GM23338 (cell line): Measurements from ENCODE around the gene MTMR3.

Source experiments
- CREB1 ChIP-seq: fragments of 250-450 bp; sonication (Bioruptor Pico); IDR thresholded peaks from 2 replicates; pipeline ENCODE4 v1.5.0; 2020; ENCODE audit warnings: low read depth, mild to moderate bottlenecking, moderate library complexity
- EZH2 ChIP-seq: fragments of 200-600 bp; sonication (generic); IDR thresholded peaks from one replicate; pipeline ENCODE4 v1.8.0; 2017; ENCODE audit warnings: antibody characterized with exemption, mild to moderate bottlenecking, low read depth; ENCODE audit not compliant: unreplicated experiment
- EZH2phosphoT487 ChIP-seq: fragments of 200-600 bp; sonication (generic); IDR thresholded peaks from one replicate; pipeline ENCODE4 v1.8.1; 2018; ENCODE audit warnings: antibody characterized with exemption; ENCODE audit not compliant: unreplicated experiment
- JUNB ChIP-seq: IDR thresholded peaks from one replicate; pipeline ENCODE4 v1.6.1; 2016; ENCODE audit warnings: antibody characterized with exemption; ENCODE audit not compliant: unreplicated experiment
- POLR2AphosphoS5 ChIP-seq: IDR thresholded peaks from 2 replicates; pipeline ENCODE4 v1.6.1; 2016; ENCODE audit warnings: antibody characterized with exemption, low read depth
- STAT1 ChIP-seq: IDR thresholded peaks from one replicate; pipeline ENCODE4 v1.6.1; 2016; ENCODE audit warnings: antibody characterized with exemption; ENCODE audit not compliant: unreplicated experiment
- ZNF114 ChIP-seq: fragments of 250-450 bp; sonication (Bioruptor Pico); IDR thresholded peaks from 2 replicates; pipeline ENCODE4 v1.5.0; 2020; ENCODE audit warnings: mild to moderate bottlenecking, moderate library complexity
- TF ChIP-seq, protein P1 (sequence below), 2 experiments: fragments of 200-600 bp in 1 of 2; sonication (generic) in 1 of 2; conservative IDR thresholded peaks; 2 replicates each; pipeline versions ENCODE4 v1.5.1 to v1.6.1; 2016 to 2017; ENCODE audit warnings: antibody characterized with exemption in 2 of 2, low read depth in 2 of 2, mild to moderate bottlenecking in 2 of 2, moderate library complexity in 1 of 2
- TF ChIP-seq, protein P2 (sequence below): IDR thresholded peaks from one replicate; pipeline ENCODE4 v1.6.1; 2018; ENCODE audit warnings: antibody characterized with exemption; ENCODE audit not compliant: unreplicated experiment
- TF ChIP-seq, protein P3 (sequence below): IDR thresholded peaks from 2 replicates; pipeline ENCODE4 v1.6.1; 2016; ENCODE audit warnings: antibody characterized with exemption

DNA sequence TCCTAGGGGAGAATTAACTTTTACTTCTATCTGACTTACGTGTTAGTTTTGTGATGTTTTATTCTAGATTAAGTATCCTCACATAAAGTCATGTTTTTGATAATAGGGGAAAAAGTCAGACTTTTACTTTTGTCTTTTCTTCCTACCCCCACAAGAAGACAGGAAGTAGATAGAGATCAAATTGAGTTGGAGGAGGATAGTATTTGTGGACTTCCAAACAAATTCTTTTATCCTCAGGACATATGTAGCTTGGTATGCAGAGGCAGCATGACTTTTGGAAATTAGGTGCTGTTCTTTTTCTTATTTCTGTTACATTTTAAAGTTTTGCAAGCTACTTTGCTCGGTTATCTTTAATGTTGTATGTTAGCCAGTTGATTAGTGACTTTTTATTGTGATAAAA, 61.4 kb downstream of the MTMR3 start:
- TF ChIP-seq, protein P1, sequence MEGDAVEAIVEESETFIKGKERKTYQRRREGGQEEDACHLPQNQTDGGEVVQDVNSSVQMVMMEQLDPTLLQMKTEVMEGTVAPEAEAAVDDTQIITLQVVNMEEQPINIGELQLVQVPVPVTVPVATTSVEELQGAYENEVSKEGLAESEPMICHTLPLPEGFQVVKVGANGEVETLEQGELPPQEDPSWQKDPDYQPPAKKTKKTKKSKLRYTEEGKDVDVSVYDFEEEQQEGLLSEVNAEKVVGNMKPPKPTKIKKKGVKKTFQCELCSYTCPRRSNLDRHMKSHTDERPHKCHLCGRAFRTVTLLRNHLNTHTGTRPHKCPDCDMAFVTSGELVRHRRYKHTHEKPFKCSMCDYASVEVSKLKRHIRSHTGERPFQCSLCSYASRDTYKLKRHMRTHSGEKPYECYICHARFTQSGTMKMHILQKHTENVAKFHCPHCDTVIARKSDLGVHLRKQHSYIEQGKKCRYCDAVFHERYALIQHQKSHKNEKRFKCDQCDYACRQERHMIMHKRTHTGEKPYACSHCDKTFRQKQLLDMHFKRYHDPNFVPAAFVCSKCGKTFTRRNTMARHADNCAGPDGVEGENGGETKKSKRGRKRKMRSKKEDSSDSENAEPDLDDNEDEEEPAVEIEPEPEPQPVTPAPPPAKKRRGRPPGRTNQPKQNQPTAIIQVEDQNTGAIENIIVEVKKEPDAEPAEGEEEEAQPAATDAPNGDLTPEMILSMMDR (conservative IDR thresholded peaks at IDR 0.05; ENCODE audit: low read depth in 2 of 2): no peak
- TF ChIP-seq POLR2AphosphoS5 (no peak), STAT1 (no peak), JUNB (no peak), EZH2phosphoT487 (no peak), EZH2 (no peak), CREB1 (no peak), ZNF114 (CRISPR knock-in tag) (no peak)
- TF ChIP-seq, protein P2, sequence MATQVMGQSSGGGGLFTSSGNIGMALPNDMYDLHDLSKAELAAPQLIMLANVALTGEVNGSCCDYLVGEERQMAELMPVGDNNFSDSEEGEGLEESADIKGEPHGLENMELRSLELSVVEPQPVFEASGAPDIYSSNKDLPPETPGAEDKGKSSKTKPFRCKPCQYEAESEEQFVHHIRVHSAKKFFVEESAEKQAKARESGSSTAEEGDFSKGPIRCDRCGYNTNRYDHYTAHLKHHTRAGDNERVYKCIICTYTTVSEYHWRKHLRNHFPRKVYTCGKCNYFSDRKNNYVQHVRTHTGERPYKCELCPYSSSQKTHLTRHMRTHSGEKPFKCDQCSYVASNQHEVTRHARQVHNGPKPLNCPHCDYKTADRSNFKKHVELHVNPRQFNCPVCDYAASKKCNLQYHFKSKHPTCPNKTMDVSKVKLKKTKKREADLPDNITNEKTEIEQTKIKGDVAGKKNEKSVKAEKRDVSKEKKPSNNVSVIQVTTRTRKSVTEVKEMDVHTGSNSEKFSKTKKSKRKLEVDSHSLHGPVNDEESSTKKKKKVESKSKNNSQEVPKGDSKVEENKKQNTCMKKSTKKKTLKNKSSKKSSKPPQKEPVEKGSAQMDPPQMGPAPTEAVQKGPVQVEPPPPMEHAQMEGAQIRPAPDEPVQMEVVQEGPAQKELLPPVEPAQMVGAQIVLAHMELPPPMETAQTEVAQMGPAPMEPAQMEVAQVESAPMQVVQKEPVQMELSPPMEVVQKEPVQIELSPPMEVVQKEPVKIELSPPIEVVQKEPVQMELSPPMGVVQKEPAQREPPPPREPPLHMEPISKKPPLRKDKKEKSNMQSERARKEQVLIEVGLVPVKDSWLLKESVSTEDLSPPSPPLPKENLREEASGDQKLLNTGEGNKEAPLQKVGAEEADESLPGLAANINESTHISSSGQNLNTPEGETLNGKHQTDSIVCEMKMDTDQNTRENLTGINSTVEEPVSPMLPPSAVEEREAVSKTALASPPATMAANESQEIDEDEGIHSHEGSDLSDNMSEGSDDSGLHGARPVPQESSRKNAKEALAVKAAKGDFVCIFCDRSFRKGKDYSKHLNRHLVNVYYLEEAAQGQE: no peak
- TF ChIP-seq, protein P3, sequence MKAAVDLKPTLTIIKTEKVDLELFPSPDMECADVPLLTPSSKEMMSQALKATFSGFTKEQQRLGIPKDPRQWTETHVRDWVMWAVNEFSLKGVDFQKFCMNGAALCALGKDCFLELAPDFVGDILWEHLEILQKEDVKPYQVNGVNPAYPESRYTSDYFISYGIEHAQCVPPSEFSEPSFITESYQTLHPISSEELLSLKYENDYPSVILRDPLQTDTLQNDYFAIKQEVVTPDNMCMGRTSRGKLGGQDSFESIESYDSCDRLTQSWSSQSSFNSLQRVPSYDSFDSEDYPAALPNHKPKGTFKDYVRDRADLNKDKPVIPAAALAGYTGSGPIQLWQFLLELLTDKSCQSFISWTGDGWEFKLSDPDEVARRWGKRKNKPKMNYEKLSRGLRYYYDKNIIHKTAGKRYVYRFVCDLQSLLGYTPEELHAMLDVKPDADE: no peak
